ENCODE measurements around the gene SKOR2. TPM values are rescaled to one million over a fixed set of nuclear protein-coding genes. Genes with fewer than 3 reads are reported as not detected.

The SKOR2 gene
- total RNA-seq, 1 experiment from 2014 or later, result not detected

DNA sequence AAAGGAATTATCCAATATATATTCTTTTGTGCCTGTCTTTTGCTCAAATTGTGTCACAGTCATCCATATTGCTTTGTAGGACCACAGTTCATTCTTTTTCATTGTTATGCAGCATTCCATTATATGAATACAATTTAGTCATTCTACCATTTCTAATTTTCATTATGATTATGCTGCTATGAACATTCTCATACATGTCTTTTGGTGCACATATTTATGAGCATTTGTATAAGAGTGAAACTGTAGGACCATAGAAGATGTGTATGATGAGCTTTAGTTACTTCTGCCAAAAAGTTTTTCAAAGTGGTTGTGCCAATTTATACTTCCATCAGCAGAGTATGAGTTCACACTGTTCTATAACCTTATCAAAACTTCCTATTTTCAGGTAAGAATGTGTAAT lies 83.0 kb downstream of the SKOR2 start:
- Histone ChIP-seq H3K4me1 (ENCODE audit: control insufficient read depth in 1 of 2, insufficient read depth in 2 of 2, low read length in 2 of 2) (no peaks in the 10 kb centered on the region), H3K9ac (ENCODE audit: low read length) (no peak overlapping the region), H3K4me2 (ENCODE audit: low read length) (no peak overlapping the region), H4K20me1 (ENCODE audit: insufficient read depth) (no peaks in the 10 kb centered on the region), H2AFZ (ENCODE audit: low read depth, low read length, poor library complexity, severe bottlenecking) (no peak overlapping the region), H3K27ac (ENCODE audit: low read depth, low read length) (no peak overlapping the region), H3K36me3 (ENCODE audit: control insufficient read depth in 1 of 2, insufficient read depth in 2 of 2, low read length in 2 of 2) (no peaks in the 10 kb centered on the region), H3K4me3 (replicated peaks in 1 of 2; ENCODE audit: low read depth in 1 of 2, low read length in 2 of 2) (no peak overlapping the region), H3K9me3 (ENCODE audit: control insufficient read depth in 1 of 2, insufficient read depth in 1 of 2, low read depth in 1 of 2, low read length in 2 of 2) (no peaks in the 10 kb centered on the region), H3K79me2 (ENCODE audit: insufficient read depth, low read length) (peaks cover 98% of the 10 kb centered on the region), H3K27me3 (ENCODE audit: insufficient read depth, low read length) (no peaks in the 10 kb centered on the region), H3K9me2 (ENCODE audit: insufficient read depth) (no peaks in the 10 kb centered on the region)
- ChIA-PET POLR2A (interaction anchor here (0.6 kb wide), 1 partner anchor 147 kb away, joined by 3 read pairs; no protein-coding TSS in a partner anchor), CTCF (no interaction called here), RAD21 (ENCODE audit: low non-redundant PET in 1 of 2, low total read pairs in 2 of 2, uncharacterized antibody in 2 of 2, unreplicated experiment in 2 of 2) (no interaction called here)
- TF ChIP-seq, protein P1, sequence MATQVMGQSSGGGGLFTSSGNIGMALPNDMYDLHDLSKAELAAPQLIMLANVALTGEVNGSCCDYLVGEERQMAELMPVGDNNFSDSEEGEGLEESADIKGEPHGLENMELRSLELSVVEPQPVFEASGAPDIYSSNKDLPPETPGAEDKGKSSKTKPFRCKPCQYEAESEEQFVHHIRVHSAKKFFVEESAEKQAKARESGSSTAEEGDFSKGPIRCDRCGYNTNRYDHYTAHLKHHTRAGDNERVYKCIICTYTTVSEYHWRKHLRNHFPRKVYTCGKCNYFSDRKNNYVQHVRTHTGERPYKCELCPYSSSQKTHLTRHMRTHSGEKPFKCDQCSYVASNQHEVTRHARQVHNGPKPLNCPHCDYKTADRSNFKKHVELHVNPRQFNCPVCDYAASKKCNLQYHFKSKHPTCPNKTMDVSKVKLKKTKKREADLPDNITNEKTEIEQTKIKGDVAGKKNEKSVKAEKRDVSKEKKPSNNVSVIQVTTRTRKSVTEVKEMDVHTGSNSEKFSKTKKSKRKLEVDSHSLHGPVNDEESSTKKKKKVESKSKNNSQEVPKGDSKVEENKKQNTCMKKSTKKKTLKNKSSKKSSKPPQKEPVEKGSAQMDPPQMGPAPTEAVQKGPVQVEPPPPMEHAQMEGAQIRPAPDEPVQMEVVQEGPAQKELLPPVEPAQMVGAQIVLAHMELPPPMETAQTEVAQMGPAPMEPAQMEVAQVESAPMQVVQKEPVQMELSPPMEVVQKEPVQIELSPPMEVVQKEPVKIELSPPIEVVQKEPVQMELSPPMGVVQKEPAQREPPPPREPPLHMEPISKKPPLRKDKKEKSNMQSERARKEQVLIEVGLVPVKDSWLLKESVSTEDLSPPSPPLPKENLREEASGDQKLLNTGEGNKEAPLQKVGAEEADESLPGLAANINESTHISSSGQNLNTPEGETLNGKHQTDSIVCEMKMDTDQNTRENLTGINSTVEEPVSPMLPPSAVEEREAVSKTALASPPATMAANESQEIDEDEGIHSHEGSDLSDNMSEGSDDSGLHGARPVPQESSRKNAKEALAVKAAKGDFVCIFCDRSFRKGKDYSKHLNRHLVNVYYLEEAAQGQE (IDR thresholded peaks at IDR 0.05; ENCODE audit: low read depth), result no peak
- TF ChIP-seq SRF (IDR thresholded peaks at IDR 0.05; ENCODE audit: low read depth), result no peak
- TF ChIP-seq, protein P2, sequence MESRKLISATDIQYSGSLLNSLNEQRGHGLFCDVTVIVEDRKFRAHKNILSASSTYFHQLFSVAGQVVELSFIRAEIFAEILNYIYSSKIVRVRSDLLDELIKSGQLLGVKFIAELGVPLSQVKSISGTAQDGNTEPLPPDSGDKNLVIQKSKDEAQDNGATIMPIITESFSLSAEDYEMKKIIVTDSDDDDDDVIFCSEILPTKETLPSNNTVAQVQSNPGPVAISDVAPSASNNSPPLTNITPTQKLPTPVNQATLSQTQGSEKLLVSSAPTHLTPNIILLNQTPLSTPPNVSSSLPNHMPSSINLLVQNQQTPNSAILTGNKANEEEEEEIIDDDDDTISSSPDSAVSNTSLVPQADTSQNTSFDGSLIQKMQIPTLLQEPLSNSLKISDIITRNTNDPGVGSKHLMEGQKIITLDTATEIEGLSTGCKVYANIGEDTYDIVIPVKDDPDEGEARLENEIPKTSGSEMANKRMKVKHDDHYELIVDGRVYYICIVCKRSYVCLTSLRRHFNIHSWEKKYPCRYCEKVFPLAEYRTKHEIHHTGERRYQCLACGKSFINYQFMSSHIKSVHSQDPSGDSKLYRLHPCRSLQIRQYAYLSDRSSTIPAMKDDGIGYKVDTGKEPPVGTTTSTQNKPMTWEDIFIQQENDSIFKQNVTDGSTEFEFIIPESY (IDR thresholded peaks at IDR 0.05; ENCODE audit: extremely low read depth, insufficient replicate concordance, low read length), result no peak
- no peak for TF ChIP-seq POLR2AphosphoS5 (IDR thresholded peaks at IDR 0.05; ENCODE audit: low read depth, low read length)
- TF ChIP-seq ZNF274 (IDR thresholded peaks at IDR 0.05; ENCODE audit: low read depth, low read length), result no peak
- TF ChIP-seq CBX3 (IDR thresholded peaks at IDR 0.05; ENCODE audit: low read depth), result no peak
- no peak for TF ChIP-seq ZFX (IDR thresholded peaks at IDR 0.05)
- TF ChIP-seq, protein P3, sequence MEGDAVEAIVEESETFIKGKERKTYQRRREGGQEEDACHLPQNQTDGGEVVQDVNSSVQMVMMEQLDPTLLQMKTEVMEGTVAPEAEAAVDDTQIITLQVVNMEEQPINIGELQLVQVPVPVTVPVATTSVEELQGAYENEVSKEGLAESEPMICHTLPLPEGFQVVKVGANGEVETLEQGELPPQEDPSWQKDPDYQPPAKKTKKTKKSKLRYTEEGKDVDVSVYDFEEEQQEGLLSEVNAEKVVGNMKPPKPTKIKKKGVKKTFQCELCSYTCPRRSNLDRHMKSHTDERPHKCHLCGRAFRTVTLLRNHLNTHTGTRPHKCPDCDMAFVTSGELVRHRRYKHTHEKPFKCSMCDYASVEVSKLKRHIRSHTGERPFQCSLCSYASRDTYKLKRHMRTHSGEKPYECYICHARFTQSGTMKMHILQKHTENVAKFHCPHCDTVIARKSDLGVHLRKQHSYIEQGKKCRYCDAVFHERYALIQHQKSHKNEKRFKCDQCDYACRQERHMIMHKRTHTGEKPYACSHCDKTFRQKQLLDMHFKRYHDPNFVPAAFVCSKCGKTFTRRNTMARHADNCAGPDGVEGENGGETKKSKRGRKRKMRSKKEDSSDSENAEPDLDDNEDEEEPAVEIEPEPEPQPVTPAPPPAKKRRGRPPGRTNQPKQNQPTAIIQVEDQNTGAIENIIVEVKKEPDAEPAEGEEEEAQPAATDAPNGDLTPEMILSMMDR (IDR thresholded peaks at IDR 0.05 in 2 of 3, conservative IDR thresholded peaks at IDR 0.05 in 1 of 3; ENCODE audit: borderline replicate concordance in 1 of 3, insufficient read depth in 1 of 3, low read depth in 2 of 3, low read length in 2 of 3), result no peak
- TF ChIP-seq, protein P4, sequence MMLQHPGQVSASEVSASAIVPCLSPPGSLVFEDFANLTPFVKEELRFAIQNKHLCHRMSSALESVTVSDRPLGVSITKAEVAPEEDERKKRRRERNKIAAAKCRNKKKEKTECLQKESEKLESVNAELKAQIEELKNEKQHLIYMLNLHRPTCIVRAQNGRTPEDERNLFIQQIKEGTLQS (IDR thresholded peaks at IDR 0.05), result no peak
- TF ChIP-seq EZH2 (IDR thresholded peaks at IDR 0.05), result no peak
- TF ChIP-seq SIN3A (IDR thresholded peaks at IDR 0.05; ENCODE audit: low read depth), result no peak
- TF ChIP-seq CEBPB (IDR thresholded peaks at IDR 0.05; ENCODE audit: low read depth), result no peak
- DNase-seq (ENCODE audit: low read depth, low spot score), result no peak
- ATAC-seq, result no peak
- no TSS peak for BruUV-seq (replicated peaks)
- intact Hi-C loops (cut with micrococcal nuclease), result no loop called here

Measured in HCT116 (cell line).